GF-D8 (cell line): ENCODE data around the gene CA6.
"Not testable (repeated sequence)": the region's sequence is repeated elsewhere in the genome, so short reads cannot be mapped to it uniquely, and the experiment has no call there.

Experiments
- DNase-seq: peaks from one replicate; lab custom pipeline; 2025; lab: John Stamatoyannopoulos, UW

The CA6 gene

DNA sequence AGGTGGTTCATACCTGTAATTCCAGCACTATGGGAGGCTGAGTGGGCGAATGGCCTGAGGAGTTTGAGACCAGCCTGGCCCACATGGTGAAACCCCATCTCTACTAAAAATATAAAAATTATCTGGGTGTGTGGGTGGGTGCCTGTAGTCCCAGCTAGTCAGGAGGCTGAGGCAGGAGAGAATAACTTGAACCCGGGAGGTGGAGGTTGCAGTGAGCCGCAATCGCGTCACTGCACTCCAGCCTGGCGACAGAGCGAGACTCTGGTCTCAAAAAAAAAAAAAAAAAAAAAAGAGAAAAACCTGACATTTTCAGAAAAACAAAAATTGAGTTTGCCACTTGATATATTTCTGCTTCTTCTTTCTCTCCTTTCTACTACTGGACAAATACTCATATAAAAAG is 24.3 kb downstream of the CA6 start:
- no peak for DNase-seq

GRCh38 chr1:8970870-8971337 is 25.2 kb downstream of the CA6 start:
- DNase-seq, result peak; percentile 51

- no peak for DNase-seq
Observed at GRCh38 chr1:8974551-8974950, 28.9 kb downstream of the CA6 start.

- DNase-seq, result no peak
Observed at GRCh38 chr1:8976338-8976737, 30.7 kb downstream of the CA6 start.

DNA sequence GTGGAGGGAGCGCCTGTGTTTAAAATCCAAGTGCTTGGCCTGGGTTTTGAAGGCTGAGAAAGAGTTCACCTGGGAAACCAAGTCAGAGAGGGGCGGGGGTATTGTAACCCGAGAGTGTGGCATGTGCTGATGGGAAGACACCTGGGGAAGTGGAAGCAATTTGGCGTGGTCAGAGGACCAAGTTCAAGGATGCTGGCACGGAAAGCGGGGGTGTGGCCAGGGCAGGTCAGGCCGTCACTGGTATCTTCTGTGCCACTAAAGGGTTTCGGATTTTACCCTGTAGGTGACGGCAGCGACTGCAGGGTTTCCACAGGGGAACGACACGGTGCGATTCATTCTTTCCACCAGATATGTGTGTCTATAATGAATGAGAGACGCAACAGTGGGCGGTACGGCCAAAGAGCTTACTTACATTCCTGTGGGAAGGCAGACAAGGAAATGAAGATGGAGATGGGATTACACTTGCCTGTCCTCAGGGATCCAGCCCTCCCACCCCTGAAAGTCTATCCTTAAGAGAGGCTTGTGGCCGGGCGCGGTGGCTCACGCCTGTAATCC is 31.3 kb downstream of the CA6 start:
- DNase-seq, result no peak

GRCh38 chr1:8980656-8981055 is 35.0 kb downstream of the CA6 start:
- peak; percentile 68 for DNase-seq

GRCh38 chr1:8981169-8981568 is 35.5 kb downstream of the CA6 start:
- no peak for DNase-seq

DNA sequence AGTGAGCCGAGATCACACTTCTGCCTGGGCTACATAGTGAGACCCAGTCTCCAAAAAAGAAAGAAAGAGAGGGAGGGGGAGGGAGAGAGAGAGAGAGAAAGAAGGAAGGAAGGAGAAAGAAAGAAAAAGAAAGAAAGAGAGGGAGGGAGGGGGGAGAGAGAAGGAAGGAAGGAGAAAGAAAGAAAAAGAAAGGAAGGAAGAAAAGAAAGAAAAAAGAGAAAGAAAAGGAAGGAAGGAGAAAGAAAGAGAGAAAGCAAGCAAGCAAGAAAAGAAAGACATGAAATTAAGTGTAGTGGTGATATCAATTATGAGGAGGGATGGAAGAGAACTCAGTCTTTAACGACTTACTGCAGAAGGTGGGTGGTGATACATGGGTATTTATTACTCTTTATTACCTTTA is 38.5 kb downstream of the CA6 start:
- no peak for DNase-seq

DNA sequence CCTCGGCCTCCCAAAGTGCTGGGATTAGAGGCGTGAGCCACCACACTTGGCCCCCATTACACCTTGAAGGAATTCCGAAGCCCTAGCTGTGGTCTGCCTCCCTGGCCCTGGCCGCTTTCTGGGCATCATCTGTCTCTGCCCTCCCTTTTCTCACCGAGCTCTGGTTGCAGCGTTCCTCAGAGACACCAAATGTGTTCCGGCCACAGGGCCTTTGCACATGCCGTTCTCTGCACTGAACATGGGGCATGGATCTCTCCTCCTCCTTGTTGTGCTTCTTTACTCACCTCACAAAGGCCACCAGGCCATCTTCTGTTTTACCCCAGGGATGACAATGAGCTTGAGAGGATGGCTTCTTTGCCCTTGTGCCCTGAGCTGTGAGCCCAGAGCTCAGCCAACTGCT is 39.3 kb downstream of the CA6 start:
- no peak for DNase-seq

GRCh38 chr1:8985915-8986813 is 40.5 kb downstream of the CA6 start:
- no peak for DNase-seq

- no peak for DNase-seq
Observed at GRCh38 chr1:8986814-8987190, 41.1 kb downstream of the CA6 start.

- DNase-seq, result no peak
Observed at GRCh38 chr1:8987881-8988617, 42.4 kb downstream of the CA6 start.

DNA sequence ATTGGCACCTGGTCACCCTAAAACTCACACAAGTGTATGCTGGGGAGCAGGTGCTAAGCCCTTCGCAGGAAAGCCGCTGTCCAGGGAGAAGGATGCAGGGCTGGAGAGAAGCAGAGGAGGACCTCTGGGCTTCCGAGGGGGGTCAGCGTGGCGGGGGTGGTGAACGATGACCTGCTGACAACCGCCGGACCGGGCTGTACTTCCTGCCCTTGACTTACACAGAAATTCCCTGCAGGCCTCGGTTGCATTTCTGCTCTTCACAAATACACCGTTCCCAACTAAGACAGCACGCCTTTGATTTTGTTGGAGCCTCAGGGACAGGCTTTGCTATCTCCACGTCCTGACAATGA is 42.9 kb downstream of the CA6 start:
- DNase-seq, result no peak

DNA sequence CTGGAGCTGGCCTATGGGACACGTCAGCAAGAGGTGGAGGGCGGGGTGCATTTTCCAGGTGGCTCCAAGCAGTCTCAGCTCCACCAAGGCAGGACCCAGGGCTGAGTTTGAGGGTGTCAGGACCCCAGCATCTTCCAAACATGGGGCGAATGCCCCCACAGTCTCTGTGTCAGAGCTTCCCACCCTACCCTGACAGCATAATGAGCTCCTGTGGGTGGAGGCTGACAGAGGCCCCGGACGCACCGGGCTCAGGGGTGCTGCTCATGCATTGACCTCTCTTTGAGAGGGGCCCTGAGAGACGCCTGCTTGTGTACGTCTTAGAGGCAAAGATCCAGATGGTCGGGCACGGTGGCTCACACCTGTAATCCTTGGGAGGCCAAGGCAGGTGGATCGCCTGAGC is 43.4 kb downstream of the CA6 start:
- no peak for DNase-seq

- DNase-seq, result no peak
Observed at GRCh38 chr1:8989821-8990220, 44.2 kb downstream of the CA6 start.

DNA sequence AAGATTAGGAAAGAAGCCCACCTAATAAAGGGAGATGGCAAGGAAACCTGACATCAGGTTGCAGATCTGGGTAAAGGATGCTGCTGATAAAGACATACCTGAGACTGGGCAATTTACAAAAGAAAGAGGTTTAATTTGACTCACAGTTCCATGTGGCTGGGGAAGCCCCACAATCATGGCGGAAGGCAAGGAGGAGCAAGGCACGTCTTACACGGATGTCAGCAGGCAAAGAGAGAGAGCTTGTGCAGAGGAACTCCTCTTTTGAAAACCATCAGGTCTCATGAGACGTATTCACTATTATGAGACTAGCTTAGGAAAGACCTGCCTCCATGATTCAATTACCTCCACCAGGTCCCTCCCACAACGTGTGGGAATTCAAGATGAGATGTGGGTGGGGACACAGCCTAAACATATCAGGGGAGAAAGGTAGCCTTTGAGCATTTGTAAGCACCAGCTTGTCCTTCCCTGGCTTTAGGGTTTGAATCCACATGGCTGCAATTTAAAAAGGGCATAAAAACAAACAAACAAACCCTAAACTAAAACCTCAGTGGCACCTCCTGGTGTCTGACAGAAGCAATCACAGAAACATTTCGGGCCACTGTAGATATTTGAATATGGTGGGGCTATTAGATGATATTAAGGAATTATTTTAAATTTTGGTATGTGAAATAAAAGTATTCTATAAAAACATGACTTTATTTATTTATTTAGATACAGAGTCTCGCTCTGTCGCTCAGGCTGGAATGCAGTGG is 47.4 kb downstream of the CA6 start:
- no peak for DNase-seq

DNA sequence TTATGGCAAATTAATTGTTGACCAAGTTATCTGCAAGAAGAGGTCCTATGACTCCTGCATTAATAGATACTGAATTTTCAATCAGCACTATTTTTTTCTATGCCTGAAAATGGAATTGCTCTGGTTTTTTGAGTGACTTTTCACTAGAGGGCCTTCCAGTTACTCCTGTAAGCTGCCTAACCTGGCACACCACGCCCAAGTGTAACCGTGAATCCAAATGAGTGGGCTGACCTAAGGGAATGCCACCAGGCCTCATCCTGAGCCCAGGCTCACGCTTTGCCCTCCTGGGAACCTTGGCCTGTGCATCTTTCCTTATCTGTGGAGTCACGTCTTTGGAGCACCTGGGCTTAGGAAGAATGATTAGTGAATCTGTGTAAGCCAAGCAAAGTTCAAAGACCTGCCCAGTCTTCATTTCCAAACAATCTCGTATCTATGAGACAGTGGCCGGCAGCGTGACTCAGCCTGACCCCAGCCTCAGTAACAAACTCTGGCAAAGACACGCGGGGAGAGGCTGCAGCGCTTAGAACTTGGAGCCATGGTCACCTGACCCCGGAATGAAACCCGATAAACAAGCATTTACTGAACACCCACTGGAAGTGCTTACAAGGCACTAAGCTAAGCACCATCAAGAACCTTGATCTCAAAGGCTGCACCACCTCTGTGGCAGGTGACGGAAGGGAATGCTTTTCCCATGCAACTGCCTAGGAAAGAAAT is 48.5 kb downstream of the CA6 start:
- not testable (repeated sequence) for DNase-seq

DNA sequence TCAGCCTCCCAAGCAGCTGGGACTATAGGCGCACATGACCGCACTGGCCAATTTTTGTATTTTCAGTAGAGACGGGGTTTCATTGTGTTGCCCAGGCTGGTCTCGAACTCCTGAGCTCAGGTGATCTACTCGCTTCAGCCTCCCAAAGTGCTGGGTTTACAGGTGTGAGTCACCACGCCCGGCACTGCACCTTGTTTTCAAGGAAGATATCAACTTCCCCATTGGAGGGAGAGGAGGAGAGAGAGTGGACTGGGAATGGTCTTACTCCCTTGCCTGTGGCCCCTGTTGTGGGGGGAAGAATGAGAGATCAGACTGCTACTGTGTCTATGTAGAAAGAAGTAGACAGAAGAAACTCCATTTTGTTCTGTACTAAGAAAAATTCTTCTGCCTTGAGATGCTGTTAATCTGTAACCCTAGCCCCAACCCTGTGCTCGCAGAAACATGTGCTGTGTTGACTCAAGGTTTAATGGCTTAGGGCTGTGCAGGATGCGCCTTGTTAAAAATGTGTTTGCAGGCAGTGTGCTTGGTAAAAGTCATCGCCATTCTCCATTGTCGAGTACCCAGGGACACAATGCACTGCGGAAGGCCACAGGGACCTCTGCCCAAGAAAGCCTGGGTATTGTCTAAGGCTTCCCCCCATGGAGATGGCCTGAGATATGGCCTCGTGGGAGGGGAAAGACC is 56.0 kb downstream of the CA6 start:
- DNase-seq, result not testable (repeated sequence)

GRCh38 chr1:9002215-9002560 is 56.5 kb downstream of the CA6 start:
- DNase-seq, result not testable (repeated sequence)

DNA sequence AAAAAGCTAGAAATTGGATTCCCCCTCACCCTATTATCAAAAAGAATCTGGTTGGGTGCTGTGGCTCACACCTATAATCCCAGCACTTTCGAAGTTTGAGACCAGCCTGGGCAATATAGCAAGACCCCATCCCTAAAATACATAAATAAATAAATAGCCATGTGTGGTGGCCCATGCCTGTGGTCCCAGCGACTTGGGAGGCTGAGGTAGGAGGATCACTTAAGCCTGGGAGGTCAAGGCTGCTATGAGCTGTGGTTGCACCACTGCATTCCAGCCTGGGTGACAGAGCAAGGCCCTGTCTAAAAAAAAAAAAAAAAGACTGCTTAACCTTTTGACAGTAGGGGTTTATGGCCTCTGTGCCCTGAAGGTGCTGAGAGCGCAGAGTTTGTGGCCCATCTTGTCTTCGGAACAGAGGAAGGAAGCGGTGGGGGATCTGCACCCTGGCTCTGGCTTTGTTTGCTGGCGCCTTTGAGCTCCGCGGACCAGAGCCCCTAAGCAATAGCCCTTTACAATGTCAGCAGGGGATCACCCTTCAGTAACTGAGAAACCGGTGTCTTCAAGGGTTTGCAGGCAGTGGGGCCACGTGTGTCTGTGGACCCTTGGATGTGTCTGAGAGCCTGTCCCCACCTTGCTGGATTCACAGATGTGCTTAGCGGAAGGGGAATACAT is 58.5 kb downstream of the CA6 start:
- no peak for DNase-seq
